ENCODE results near the gene FAM200C.

Gene FAM200C

DNA sequence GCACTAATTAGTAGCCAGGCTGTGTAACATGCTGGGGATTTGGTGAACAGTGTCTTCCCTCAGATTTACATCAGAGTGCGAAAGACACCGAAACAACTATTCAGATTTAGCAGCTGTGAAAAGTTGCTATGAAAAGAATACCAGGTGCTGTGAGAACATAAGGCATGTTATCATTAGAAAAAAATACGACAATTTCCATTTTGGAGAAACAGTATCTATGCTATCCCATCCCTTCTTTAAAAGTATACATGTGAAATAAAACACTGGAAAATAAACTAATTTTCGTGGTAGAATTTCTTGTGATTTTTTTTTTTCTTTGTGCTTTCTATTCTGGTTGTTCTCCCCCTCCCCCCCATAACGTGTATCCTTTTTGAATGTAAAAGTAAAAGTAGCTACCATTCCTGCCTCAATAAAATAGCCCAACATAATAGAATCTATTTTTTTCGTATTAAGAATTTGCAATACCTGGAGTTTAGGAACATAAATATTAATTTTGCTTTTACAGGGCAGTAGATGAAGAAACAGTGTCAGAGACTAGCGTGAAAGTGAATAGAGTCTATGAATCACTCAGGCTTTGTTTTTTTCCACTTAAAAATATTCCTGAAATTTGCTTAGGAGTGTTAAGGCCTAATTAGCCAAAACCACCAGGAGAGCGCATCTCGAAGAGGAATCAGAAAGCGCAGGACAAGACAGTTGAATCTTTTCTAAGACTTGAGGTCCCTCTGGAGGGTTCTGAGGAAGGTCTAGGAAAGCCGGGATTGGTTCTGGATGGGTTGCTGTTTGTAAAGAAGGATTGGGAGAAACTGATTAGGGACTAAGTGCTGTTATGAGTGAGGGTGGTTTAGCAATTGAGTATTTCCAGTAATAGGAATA lies 19.8 kb upstream of the FAM200C start:
- no peak for DNase-seq (ENCODE audit: low read depth in 2 of 2)

DNA sequence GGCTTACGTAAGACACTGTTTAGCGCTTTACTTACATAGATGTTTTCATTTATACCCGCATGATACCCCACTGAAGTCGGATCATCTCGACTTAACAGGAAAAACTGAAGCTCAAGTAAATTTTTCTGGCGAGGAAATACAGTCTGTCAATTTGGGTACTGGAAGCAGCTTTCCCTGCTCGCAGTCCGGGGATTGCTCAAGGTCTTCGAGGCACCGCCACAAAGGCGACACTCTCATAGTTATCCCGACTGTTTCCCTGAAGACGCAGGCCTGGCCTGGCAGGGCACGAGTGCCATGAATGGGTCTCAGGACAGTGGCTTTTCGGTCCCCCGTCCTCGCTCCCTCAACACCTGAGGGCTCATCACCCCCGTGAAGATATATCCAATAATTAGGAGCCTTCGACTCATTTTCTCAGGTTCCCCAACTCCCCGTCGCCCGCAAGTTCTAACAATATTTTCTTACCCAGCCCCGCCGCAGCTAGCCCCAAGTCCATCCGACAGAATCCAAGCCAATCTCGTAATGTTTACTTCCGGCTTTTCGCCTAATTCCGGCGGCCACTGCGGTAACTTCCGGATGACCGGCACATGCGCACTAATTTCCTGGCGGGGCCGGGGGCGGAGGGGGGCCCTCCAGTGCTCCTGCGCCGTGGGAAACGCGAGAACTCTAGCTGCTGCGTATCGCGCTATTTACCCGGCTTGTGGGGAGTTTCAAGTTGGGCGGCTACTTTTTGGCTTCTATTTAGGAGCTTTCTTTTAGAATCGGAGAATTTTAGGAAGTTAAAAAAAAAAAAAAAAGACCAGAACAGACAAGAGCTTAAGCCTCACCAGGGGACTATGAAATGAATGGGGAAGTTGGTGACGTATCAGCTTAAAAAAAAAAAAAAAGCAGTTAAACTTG lies 19.0 kb upstream of the FAM200C start, which contains the start of gene SLU7:
SLU7 (minus strand) TSS at position 521 of the 897 bp plus-strand sequence. CDS start 3,787 bp downstream, outside the sequence.
- DNase-seq (ENCODE audit: low read depth in 2 of 2), result peak; percentile 88 to 90

GRCh38 chr5:160398806-160399205 lies 1.0 kb downstream of the FAM200C start:
- no peak for DNase-seq (ENCODE audit: low read depth in 2 of 2)

DNA sequence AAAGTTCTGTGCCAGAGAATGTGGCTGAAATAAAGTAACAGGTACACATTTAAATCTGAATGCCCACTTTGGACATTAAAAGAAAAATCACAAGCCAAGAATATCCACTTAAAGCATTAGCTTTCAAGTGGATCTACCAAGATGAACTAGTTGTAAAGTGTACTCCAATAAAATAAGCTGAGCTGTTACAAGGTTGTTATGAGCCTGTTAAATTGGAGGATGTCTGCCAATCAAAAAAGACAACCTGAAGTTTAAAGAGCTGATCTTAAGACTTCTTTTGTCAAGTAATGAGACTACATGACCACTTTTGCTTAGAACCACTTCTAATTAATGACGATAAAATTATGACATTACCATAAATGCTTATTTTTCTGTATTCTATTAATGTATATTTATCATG lies 2.4 kb downstream of the FAM200C start:
- no peak for DNase-seq (ENCODE audit: low read depth in 2 of 2)

- no peak for DNase-seq (ENCODE audit: low read depth in 2 of 2)
Observed at GRCh38 chr5:160395111-160395510, 4.7 kb downstream of the FAM200C start.

DNA sequence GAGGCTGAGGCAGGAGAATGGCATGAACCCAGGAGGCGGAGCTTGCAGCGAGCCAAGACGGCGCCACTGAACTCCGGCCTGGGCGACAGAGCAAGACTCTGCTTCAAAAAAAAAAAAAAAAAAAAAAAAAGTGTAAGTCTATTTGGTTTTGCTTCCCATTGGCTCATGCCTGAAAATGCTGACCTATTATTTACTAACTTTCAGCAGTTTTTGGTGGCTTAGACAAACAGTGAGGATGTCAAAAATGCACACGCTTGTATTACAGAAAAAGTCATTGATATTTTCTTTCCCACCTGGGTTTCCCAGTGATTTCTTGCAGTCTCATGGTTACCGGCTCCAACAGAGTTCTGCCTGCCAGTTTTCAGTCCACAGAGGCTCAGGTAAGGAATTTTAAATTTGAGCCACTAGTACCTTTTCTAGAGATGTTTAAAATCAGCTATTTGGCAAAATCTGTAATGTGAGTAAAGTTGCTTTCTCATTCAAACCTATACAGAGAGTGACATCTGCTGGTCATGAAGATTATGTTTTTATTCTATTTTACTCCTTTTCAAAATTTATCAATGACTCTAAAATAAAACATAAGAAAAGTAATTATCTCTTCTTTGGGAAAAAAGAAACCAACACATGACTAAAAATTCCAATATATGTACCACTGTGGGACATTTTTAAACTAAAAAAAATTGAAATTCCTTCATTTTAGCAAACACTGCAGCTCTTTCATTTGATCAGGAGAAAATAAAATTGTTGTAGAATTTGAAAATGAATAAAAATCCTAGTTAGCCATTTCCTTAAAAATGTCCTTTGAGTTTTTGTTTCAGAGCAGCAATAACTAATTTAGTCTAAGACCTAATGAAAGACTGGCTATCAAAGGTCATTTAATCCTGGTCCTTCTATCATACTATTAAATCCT lies 8.8 kb downstream of the FAM200C start:
- no peak for DNase-seq (ENCODE audit: low read depth in 2 of 2)

DNA sequence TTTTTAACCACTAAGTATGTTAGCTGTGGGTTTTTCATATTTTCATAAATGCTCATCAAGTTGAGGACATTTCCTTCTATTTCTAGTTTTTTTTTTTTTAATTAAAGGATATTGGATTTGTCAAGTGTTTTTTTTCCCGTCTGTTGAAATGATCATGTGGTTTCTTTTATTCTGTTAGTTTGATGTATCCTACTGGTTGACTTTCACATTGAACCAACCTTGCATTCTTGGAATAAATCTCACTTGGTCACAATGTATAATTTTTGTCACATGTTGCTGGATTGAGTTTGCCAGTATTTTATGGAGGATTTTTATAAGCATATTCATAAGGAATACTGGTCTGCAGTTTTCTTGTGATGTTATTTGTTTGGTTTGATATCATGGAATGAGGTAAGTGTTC lies 12.4 kb downstream of the FAM200C start:
- DNase-seq (ENCODE audit: low read depth in 2 of 2), result no peak

GRCh38 chr5:160385496-160385895 lies 14.4 kb downstream of the FAM200C start:
- no peak for DNase-seq (ENCODE audit: low read depth in 2 of 2)

DNA sequence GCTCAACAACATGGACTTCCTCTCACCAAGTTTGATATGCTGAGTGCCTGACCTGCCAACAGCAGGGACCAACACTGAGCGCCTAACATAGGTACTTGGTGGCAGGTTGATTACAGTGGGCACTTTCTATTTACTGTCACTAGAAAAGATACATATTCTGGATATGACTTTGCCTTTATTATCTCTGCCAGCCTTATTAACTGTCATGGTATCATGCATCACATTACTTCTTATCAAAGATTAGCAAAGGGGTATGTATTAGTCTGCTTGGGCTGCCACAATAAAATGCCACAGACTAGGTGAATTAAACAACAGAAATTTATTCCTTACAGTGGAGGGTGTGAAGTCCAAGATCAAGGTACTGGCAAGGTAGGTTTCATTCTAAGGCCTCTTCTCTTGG lies 15.2 kb downstream of the FAM200C start:
- no peak for DNase-seq (ENCODE audit: low read depth in 2 of 2)

GRCh38 chr5:160382346-160382745 lies 17.5 kb downstream of the FAM200C start:
- no peak for DNase-seq (ENCODE audit: low read depth in 2 of 2)

DNA sequence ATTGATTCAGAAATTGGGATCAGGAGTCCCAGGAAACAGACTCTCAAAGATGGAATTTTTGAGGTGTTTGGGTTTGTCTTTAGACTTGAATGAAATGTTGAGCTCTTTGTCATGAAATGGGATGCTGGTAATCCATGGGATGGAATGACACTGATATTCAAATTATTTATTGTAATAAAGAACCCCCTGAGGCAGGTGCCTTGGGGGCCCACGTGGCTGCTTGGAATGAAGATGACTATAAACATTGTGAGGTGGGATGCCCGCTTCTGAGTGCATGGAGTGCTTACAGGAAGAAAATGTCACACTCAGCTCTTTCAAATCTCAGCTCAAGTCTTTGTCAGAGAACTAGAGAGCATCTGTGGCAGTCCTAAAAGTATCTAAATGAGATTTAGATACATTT lies 19.8 kb downstream of the FAM200C start:
- DNase-seq (ENCODE audit: low read depth in 2 of 2), result no peak

GRCh38 chr5:160379511-160379910 lies 20.3 kb downstream of the FAM200C start:
- DNase-seq (ENCODE audit: low read depth in 2 of 2), result no peak

DNA sequence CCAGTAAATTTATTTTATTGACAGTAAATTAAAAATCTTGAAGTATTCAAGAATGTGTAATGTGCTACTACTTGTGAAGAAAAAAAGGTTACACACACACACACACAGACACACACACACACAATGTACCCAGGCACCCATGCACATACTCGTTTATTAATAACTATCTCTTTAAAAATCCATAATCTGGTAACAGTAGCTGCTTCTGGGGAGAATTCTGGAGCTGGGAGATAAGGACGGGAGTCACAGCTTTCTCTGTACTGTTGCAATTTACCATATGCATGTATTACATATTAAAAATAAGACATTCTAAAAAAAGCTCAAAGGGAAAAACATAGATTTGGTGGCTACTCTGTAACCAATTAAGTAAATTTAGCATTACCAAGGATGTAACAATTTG lies 21.5 kb downstream of the FAM200C start:
- DNase-seq (ENCODE audit: low read depth in 2 of 2), result no peak

DNA sequence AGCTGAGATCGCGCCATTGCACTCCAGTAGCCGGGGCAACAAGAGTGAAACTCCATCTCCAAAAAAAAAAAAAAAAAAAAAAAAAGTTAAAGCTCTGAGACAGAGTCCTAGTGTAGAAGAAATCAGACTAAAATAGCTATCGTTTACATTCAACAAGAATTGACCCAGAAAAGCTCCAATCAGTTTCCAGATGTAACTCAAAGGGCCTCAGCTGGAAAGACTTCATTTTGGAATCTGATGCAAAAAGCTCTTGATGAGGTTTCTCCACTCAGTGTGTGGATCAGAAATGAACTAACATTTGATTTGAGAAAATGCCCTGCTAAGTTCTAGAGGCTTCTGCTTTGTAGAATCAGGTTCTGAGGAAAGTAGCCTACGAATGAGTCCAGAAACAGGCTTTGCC lies 22.2 kb downstream of the FAM200C start:
- no peak for DNase-seq (ENCODE audit: low read depth in 2 of 2)

DNA sequence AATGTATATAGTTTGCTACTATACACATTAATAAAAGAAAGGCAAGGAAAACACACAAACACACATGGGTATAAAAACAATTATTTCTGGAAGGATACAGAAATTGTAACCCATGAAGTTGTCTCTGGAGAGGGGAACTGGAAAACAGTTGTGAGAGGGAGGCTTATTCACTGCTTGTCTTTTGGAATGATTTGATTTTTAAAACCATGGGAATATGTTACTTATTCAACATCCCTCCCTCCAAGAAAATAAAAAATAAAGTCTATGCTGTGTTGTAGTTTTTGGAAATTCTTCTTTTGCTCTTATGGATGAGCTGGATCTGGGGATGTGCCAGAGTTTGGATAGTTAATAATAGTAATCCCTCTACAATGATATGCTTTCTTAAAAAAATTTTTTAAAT lies 23.4 kb downstream of the FAM200C start:
- no peak for DNase-seq (ENCODE audit: low read depth in 2 of 2)

- DNase-seq (ENCODE audit: low read depth in 2 of 2), result no peak
Observed at GRCh38 chr5:160375701-160376100, 24.2 kb downstream of the FAM200C start.

- DNase-seq (ENCODE audit: low read depth in 2 of 2), result no peak
Observed at GRCh38 chr5:160375166-160375565, 24.7 kb downstream of the FAM200C start.

DNA sequence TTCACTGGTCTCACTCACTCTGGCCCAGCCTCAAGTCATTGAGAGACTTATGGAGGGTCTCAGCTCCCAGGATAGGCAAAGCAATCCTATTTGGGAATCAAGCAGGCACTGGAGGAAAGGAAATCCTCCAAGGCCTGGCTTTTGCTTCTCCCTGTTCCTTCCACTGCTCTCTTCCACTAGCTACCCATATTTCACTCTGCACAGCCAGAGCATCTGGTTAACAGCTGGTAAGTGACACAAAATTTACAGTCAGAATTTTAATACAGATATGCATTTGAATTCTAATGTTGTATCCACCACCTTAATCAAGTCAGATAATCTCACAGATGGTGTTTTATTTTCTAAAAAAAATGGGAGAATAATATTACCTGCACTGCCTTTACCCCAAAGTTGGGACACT lies 28.6 kb downstream of the FAM200C start:
- DNase-seq (ENCODE audit: low read depth in 2 of 2), result no peak

DNA sequence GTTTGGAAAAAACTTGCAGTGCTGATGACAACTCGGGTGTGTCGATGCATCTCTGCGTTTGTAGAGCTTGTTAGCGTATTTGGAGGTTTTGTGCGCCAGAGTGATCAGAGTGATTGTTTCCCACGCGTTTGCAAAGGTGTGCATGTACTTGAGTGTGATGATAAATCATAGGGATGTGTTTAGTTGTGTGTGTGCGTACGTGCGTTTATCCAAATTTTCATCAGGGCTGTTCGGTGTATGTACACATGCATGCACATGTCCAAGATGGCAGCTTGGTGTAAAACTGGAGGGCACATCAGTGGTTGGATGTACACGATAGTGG lies 29.2 kb downstream of the FAM200C start:
- DNase-seq (ENCODE audit: low read depth in 2 of 2), result no peak

GRCh38 chr5:160369990-160370712 lies 29.7 kb downstream of the FAM200C start, which contains the start of gene C1QTNF2:
TSS of gene C1QTNF2 (minus strand) at chr5:160370626. CDS start at chr5:160355011, 15,615 bp downstream.
- peak in 1 of 2 donors; percentile 5 for DNase-seq (ENCODE audit: low read depth in 2 of 2)

- DNase-seq (ENCODE audit: low read depth in 2 of 2), result no peak
Observed at GRCh38 chr5:160367885-160368284, 32.0 kb downstream of the FAM200C start.
